HUDEP-2 (cell line): ENCODE results near the gene OST4.

Experiments
- DNase-seq, 76 experiments: peaks; one replicate each; lab custom pipeline; 2025; ENCODE audit not compliant: unreplicated experiment in 76 of 76; lab: John Stamatoyannopoulos, UW

The OST4 gene

DNA sequence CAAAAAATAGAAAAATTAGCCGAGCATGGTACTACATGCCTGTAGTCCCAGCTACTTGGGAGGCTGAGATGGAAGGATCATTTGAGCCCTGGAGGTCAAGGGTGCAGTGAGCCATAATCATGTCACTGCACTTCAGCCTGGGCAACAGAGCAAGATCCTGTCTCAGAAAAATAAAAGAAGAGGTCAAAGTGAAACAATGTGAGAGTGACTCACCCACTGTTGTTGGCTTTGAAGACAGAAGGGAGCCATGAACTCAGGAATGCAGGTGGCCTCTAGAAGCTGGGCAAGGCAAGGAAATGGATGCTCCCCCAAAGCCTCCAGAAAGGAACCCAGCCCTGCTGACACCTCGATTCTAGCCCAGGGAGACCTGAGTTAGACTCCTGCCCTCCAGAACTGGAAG is 42.4 kb downstream of the OST4 start:
- no peak for DNase-seq

DNA sequence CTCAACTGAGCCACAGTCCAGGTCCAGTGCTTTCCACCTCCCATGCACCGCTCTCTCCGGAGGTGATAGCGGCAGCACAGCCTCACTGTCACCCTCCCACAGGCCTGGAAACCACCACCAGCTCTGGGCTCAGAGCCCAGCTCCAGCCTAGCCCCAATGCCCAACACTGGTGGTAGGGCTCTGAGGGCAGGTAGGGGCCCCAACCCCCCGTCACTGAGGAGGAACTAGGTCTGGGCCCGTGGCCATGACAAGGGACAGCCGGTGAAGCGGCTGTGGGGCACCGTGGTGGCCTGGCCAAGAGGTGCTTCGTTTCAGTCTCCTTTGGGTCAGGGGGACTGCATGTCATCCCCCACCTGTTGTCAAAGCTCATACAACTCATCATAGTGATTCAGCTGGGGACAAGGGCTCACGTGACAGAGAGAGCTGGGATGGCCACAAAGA is 44.2 kb downstream of the OST4 start:
- peak in 30 of 76 experiments; percentile 12 to 69 (median 30) for DNase-seq

DNA sequence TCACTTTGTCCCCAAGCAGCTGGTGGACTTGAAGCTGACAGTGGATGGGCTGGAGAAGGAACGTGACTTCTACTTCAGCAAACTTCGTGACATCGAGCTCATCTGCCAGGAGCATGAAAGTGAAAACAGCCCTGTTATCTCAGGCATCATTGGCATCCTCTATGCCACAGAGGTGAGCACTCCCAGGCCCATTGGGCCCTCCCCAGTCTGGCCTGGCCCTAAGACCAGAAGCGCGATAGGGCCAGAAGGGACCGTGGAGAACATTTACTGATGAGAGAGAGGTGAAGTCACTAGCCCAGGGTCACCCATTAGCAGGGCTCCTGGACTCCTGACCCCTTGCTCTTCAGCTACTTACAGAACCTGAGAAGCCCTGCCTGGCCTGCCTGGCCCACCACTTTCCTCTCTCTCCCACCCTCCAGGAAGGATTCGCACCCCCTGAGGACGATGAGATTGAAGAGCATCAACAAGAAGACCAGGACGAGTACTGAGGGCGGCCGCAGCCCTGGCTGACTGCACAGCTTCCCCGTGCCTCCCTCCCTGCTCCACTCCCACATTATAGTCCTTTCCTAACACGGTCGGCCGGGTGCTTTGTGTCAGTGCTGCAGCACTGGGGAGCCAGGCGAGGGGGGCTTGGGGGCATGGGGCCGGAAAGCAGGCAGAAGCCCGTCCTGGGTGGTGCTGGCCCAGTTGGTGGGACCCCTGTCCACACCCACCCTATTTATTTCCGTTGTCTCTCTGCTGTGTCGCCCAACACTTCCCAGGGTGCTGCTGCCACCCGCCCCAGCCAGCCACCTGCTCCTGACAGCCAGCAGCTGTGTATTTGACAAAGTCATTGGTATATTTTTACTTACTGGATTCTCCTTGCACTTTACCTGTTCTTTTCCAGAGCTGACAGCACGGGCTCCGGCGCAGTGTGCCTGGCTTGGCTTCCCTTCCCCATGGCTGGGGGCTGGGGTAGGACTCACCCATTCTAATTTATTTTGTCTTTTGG is 45.3 kb downstream of the OST4 start:
- DNase-seq: no peak

DNA sequence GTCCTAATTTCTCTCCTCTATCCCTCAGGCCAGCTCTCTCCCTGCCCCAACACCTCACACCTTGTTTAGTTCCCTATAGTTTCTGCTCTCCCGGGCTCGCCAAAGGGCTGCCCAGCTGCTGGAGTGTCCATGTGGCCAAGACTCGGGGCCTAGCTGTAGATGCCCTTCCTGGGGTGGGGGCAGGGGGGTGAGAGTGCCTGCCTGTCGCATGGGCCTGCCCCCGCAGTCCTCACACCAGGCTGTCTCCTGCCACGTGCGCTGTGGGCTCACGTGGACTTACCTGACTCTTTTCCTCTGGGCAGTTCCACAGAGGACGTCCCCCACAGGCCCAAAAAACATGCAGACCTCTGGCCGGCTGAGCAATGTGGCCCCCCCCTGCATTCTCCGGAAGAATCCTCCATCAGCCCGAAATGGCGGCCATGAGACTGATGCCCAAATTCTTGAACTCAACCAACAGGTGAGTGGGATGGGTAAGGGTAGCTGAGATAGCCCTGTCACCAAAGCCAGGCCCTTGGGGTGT is 46.1 kb downstream of the OST4 start:
- DNase-seq: no peak

DNA sequence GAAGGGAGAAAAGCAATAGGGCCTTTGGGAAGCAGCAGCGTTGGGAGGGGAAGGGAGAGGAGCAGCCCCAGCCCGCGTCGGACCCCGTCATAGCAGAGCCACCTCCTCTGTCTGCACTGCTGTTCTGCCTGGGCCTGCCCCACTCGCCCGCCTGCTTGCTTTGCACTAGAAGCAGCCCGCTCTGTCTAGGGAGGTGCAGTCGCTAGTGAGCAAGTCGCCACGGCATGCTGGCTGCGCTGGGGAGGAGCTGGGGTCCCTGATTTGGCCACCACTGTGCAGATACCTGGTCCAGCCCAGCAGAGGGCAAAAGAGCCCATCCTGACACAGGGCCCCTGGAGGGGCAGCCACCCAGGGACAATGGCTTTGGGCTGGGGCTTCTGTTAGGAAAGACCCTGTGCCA is 46.6 kb downstream of the OST4 start:
- no peak for DNase-seq

DNA sequence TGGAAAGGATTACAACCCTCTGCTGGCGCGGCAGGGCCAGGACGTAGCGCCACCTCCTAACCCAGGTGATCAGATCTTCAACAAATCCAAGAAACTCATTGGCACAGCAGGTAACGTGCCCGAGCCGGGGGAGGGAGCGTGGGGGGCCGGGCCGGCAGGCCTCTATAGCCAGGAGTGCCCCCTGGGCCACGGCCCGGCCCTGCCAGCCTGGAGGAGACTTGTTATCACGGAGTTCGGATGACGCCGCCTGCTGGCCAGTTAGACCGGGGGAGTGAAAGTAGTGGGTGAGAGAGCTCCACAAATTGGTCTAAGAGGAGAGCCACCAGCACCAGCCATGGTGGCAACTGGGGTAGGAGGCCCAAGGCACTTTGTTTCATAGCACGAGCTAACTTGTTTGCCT is 47.3 kb downstream of the OST4 start:
- DNase-seq: peak in 43 of 76 experiments; percentile 10 to 70 (median 27)

DNA sequence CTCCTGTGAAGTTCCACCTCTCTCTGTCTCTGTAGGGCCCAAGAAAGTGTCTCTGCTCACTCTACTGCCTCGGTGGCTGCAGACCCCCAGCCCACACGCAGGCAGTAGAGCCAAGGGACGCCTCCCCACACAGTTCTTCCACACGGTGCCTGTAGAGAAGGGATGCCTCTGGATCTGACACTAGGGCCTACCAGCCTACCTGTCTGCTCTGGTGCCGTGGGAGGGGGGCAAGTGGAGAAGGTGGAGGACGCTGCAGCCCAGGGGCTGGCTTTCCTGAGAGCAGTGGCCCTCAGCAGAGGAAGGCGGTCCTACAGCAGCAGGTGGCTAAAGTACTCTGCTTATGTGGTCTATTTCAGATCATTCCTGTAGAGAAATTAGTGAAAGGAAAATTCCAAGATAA is 47.7 kb downstream of the OST4 start:
- no peak for DNase-seq

DNA sequence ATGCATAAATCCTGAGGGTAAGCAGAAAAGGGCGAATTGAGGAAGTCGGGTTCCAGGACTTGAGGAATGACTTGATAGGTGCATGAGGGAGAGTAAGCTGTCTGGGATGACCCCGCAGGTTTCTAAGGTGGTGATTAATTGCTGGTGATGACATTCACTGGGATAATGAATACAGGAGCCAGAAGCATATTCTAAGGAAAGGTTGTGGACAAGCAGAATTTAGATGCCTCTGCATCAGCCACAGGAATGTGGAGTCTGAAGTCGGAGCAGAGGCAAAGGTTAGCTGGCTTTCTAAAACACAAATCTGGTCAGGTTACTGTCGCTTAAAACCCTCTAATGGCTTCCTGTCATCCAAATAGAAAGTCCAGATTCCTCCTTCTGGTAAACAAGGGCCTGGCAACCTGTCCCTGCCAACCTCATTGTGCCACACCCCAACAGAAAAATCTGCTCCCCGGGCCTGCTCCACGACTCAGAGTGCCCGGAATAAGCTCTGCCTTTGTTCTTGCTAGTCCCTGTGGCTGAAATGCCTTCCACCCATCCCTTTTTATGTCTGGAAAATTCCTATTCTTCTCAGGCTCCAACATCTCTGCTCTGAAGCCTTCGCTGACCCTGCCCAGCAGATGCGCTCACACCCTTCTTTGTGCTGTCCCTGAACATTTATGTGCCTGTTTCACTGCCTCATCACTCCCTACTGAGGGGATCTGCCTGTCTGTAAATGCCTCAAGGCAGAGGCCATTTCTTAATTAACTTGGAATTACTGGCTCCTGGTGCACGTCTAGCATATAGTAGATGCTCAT is 50.0 kb downstream of the OST4 start:
- peak in 4 of 76 experiments; percentile 5 to 35 (median 13) for DNase-seq
